HepG2 (cell line): ENCODE measurements around the gene ZNF213. TPM values are rescaled to one million over a fixed set of nuclear protein-coding genes. Genes with fewer than 3 reads are reported as not detected.
A peak's percentile ranks its signal among the peaks of the same experiment; 100 is the strongest.

Experiments used
- ASH2L ChIP-seq: fragments of 300-600, 200-600 bp; sonication (generic); IDR thresholded peaks from 2 replicates; pipeline ENCODE4 v1.7.0; 2017; ENCODE audit warnings: low read depth, mild to moderate bottlenecking, moderate library complexity, mixed read lengths, low read length; ENCODE audit not compliant: insufficient read length
- BCL6 ChIP-seq: IDR thresholded peaks from 2 replicates; pipeline ENCODE4 v1.6.1; 2016; ENCODE audit warnings: missing genetic modification reagents, missing compliant biosample characterization
- BRD4 ChIP-seq: sonication (generic); formaldehyde crosslinking; IDR thresholded peaks from 2 replicates; pipeline ENCODE4 v1.4.0; 2020; ENCODE audit warnings: missing genetic modification reagents
- CHD4 ChIP-seq: fragments of 200-600 bp; sonication (generic); IDR thresholded peaks from 2 replicates; pipeline ENCODE4 v1.7.0; 2017; ENCODE audit warnings: mild to moderate bottlenecking, low read length, borderline replicate concordance
- CREB1 ChIP-seq, 2 experiments: fragments of 450-650 bp in 1 of 2; IDR thresholded peaks; 2 replicates each; pipeline ENCODE4 v1.6.1; 2016 to 2017; ENCODE audit warnings: control low read depth in 1 of 2, mild to moderate bottlenecking in 1 of 2, missing compliant biosample characterization in 1 of 2, missing genetic modification characterization in 1 of 2
- GABPA ChIP-seq, 2 experiments: IDR thresholded peaks; 2 replicates each; pipeline ENCODE4 v1.6.1; 2011 to 2016; ENCODE audit warnings: low read depth in 2 of 2, low read length in 1 of 2, missing biosample characterization in 1 of 2, missing genetic modification characterization in 1 of 2
- GABPB1 ChIP-seq: IDR thresholded peaks from 2 replicates; pipeline ENCODE4 v1.6.1; 2016; ENCODE audit warnings: mild to moderate bottlenecking, missing genetic modification reagents, moderate library complexity, missing compliant biosample characterization
- HMGXB4 ChIP-seq, 2 experiments: sonication (generic) in 1 of 2; formaldehyde crosslinking in 1 of 2; IDR thresholded peaks; 2 replicates each; pipeline versions ENCODE4 v1.4.0 to v1.6.1; 2018 to 2020; ENCODE audit warnings: missing genetic modification reagents in 2 of 2, borderline replicate concordance in 1 of 2, low read depth in 1 of 2, mild to moderate bottlenecking in 1 of 2, missing biosample characterization in 1 of 2
- MAF1 ChIP-seq: sonication (generic); formaldehyde crosslinking; IDR thresholded peaks from 2 replicates; pipeline ENCODE4 v1.5.0; 2020; ENCODE audit warnings: missing genetic modification reagents, borderline replicate concordance
- SCMH1 ChIP-seq: sonication (generic); formaldehyde crosslinking; IDR thresholded peaks from 2 replicates; pipeline ENCODE4 v1.9.0; 2021; ENCODE audit warnings: missing genetic modification reagents, mild to moderate bottlenecking, borderline replicate concordance
- SMAD3 ChIP-seq: sonication (generic); formaldehyde crosslinking; IDR thresholded peaks from 2 replicates; pipeline ENCODE4 v1.4.0; 2020; ENCODE audit warnings: missing genetic modification reagents
- ZFX ChIP-seq: sonication (generic); formaldehyde crosslinking; IDR thresholded peaks from 2 replicates; pipeline ENCODE4 v1.4.0; 2020; ENCODE audit warnings: mild to moderate bottlenecking, low read depth, missing genetic modification reagents, moderate library complexity
- ZNF256 ChIP-seq: sonication (generic); formaldehyde crosslinking; conservative IDR thresholded peaks from 2 replicates; pipeline ENCODE4 v1.4.0; 2020; ENCODE audit warnings: missing genetic modification reagents
- ZNF441 ChIP-seq: sonication (generic); formaldehyde crosslinking; IDR thresholded peaks from 2 replicates; pipeline ENCODE4 v1.7.0; 2021; ENCODE audit warnings: missing genetic modification reagents, borderline replicate concordance
- ZNF768 ChIP-seq: sonication (generic); formaldehyde crosslinking; IDR thresholded peaks from 2 replicates; pipeline ENCODE4 v1.4.0; 2020; ENCODE audit warnings: missing genetic modification reagents
- ZSCAN25 ChIP-seq: sonication (generic); formaldehyde crosslinking; IDR thresholded peaks from 2 replicates; pipeline ENCODE4 v1.8.0; 2022; ENCODE audit warnings: mild to moderate bottlenecking, missing genetic modification reagents
- polyA plus RNA-seq, 8 experiments: library from polyadenylated mRNA; depleted of rRNA in 3 of 8; stranded (reverse) in 7 of 8; unstranded in 1 of 8; fragments of >200 nt; fragmentation: Illumina TruSeq in 4 of 8; extraction: Trizol in 4 of 8; gene quantifications; 2 replicates each; pipeline versions ENCODE4 v1.2.1 to v1.2.3, GENCODE V29; 2011 to 2016; ENCODE audit warnings: low read depth in 4 of 8, missing spikeins in 1 of 8, mixed read lengths in 1 of 8; ENCODE audit not compliant: insufficient read depth in 1 of 8
- total RNA-seq, 5 experiments: library from RNA; depleted of rRNA; stranded (reverse); fragments of >200 nt; fragmentation: Illumina TruSeq; extraction: Trizol; gene quantifications; 2 replicates each; pipeline ENCODE4 v1.2.3, GENCODE V29; 2016; ENCODE audit warnings: low read depth in 1 of 5
- TF ChIP-seq, protein P1 (sequence below), 2 experiments: fragments of 450-650 bp in 1 of 2; sonication (generic) in 1 of 2; formaldehyde crosslinking; IDR thresholded peaks; 2 replicates each; pipeline versions ENCODE4 v1.5.0 to v1.8.0; 2020 to 2022; ENCODE audit warnings: mild to moderate bottlenecking in 1 of 2, missing genetic modification reagents in 1 of 2
- TF ChIP-seq, protein P2 (sequence below): sonication (generic); formaldehyde crosslinking; conservative IDR thresholded peaks from 2 replicates; pipeline ENCODE4 v1.4.0; 2020; ENCODE audit warnings: mild to moderate bottlenecking, missing genetic modification reagents, moderate library complexity
- TF ChIP-seq, protein P3 (sequence below): IDR thresholded peaks from 2 replicates; pipeline ENCODE4 v1.6.1; 2016; ENCODE audit warnings: mild to moderate bottlenecking

The ZNF213 gene
- total and polyA plus RNA-seq, 2 of the 13 experiments (the other 11 are each of a cell fraction or from before 2014, with no cell fraction given): 0.59 to 0.97 TPM

GRCh38 chr16:3188925-3189825 lies 54.3 kb downstream of the ZNF213 start (continued):
- TF ChIP-seq, protein P1, sequence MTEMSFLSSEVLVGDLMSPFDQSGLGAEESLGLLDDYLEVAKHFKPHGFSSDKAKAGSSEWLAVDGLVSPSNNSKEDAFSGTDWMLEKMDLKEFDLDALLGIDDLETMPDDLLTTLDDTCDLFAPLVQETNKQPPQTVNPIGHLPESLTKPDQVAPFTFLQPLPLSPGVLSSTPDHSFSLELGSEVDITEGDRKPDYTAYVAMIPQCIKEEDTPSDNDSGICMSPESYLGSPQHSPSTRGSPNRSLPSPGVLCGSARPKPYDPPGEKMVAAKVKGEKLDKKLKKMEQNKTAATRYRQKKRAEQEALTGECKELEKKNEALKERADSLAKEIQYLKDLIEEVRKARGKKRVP (CRISPR knock-in tag; IDR thresholded peaks at IDR 0.05): no peak
- TF ChIP-seq ZNF768 (CRISPR knock-in tag): peak; percentile 32; the same call in 1 of the 2 replicates
- peak; percentile 64; the same call in 1 of the 2 replicates for TF ChIP-seq SMAD3 (CRISPR knock-in tag)
- no peak for TF ChIP-seq CREB1 (IDR thresholded peaks at IDR 0.05)
- TF ChIP-seq CREB1 (CRISPR knock-in tag; IDR thresholded peaks at IDR 0.05): 0 out of 2 replicates have a peak, but pooled peaks have one; percentile 32
- no peak for TF ChIP-seq GABPA (IDR thresholded peaks at IDR 0.05; ENCODE audit: low read depth, low read length)
- no peak for TF ChIP-seq GABPA (CRISPR knock-in tag; IDR thresholded peaks at IDR 0.05; ENCODE audit: low read depth)
- TF ChIP-seq ASH2L: peak; percentile 65
- peak; percentile 44; the same call in 1 of the 2 replicates for TF ChIP-seq CHD4
- TF ChIP-seq SCMH1 (CRISPR knock-in tag): no peak
- no peak for TF ChIP-seq BCL6 (CRISPR knock-in tag)
- no peak for TF ChIP-seq BRD4 (CRISPR knock-in tag)
- TF ChIP-seq ZNF441 (CRISPR knock-in tag): 0 out of 2 replicates have a peak, but pooled peaks have one; percentile 16
- peak; percentile 57 for TF ChIP-seq ZFX (CRISPR knock-in tag)
- peak; percentile 5; the same call in 1 of the 2 replicates for TF ChIP-seq ZSCAN25
- peak; percentile 83; the same call in 1 of the 2 replicates for TF ChIP-seq MAF1 (CRISPR knock-in tag)
- TF ChIP-seq, protein P2, sequence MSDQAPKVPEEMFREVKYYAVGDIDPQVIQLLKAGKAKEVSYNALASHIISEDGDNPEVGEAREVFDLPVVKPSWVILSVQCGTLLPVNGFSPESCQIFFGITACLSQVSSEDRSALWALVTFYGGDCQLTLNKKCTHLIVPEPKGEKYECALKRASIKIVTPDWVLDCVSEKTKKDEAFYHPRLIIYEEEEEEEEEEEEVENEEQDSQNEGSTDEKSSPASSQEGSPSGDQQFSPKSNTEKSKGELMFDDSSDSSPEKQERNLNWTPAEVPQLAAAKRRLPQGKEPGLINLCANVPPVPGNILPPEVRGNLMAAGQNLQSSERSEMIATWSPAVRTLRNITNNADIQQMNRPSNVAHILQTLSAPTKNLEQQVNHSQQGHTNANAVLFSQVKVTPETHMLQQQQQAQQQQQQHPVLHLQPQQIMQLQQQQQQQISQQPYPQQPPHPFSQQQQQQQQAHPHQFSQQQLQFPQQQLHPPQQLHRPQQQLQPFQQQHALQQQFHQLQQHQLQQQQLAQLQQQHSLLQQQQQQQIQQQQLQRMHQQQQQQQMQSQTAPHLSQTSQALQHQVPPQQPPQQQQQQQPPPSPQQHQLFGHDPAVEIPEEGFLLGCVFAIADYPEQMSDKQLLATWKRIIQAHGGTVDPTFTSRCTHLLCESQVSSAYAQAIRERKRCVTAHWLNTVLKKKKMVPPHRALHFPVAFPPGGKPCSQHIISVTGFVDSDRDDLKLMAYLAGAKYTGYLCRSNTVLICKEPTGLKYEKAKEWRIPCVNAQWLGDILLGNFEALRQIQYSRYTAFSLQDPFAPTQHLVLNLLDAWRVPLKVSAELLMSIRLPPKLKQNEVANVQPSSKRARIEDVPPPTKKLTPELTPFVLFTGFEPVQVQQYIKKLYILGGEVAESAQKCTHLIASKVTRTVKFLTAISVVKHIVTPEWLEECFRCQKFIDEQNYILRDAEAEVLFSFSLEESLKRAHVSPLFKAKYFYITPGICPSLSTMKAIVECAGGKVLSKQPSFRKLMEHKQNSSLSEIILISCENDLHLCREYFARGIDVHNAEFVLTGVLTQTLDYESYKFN (CRISPR knock-in tag): no peak
- 0 out of 2 replicates have a peak, but pooled peaks have one; percentile 33 for TF ChIP-seq GABPB1 (CRISPR knock-in tag)
- no peak for TF ChIP-seq ZNF256
- TF ChIP-seq, protein P3, sequence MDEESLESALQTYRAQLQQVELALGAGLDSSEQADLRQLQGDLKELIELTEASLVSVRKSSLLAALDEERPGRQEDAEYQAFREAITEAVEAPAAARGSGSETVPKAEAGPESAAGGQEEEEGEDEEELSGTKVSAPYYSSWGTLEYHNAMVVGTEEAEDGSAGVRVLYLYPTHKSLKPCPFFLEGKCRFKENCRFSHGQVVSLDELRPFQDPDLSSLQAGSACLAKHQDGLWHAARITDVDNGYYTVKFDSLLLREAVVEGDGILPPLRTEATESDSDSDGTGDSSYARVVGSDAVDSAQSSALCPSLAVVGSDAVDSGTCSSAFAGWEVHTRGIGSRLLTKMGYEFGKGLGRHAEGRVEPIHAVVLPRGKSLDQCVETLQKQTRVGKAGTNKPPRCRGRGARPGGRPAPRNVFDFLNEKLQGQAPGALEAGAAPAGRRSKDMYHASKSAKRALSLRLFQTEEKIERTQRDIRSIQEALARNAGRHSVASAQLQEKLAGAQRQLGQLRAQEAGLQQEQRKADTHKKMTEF (CRISPR knock-in tag): peak; percentile 71; the same call in 1 of the 2 replicates
- TF ChIP-seq HMGXB4 (CRISPR knock-in tag; IDR thresholded peaks at IDR 0.05; ENCODE audit: borderline replicate concordance in 1 of 2, low read depth in 1 of 2): peak; percentile 89 to 96
